ENCODE data around the gene GRM8.

DNA sequence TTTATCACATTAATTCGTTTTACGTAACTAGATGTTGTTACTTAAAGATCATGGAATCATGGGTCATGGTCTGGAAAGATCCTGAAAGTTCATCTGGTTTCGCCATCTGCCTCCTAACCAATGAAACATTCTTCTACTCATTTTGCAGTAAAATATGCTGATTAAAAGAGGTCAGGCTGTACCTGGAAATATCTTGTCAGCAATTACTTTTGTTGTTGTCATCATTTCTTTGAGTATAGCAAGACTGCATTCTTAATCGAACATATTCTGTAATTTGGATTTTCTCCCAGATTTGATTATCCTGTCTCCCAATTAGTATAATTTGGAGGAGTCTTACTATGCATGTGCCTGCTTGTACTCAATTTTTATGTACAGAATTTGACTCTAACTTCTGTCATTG lies 833.7 kb downstream of the GRM8 start:
- TF ChIP-seq, protein P1, sequence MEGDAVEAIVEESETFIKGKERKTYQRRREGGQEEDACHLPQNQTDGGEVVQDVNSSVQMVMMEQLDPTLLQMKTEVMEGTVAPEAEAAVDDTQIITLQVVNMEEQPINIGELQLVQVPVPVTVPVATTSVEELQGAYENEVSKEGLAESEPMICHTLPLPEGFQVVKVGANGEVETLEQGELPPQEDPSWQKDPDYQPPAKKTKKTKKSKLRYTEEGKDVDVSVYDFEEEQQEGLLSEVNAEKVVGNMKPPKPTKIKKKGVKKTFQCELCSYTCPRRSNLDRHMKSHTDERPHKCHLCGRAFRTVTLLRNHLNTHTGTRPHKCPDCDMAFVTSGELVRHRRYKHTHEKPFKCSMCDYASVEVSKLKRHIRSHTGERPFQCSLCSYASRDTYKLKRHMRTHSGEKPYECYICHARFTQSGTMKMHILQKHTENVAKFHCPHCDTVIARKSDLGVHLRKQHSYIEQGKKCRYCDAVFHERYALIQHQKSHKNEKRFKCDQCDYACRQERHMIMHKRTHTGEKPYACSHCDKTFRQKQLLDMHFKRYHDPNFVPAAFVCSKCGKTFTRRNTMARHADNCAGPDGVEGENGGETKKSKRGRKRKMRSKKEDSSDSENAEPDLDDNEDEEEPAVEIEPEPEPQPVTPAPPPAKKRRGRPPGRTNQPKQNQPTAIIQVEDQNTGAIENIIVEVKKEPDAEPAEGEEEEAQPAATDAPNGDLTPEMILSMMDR (IDR thresholded peaks at IDR 0.05) = no peak
- no peak for TF ChIP-seq PHF8 (IDR thresholded peaks at IDR 0.05; ENCODE audit: borderline replicate concordance, low read depth)
- no peak for TF ChIP-seq EP300 (IDR thresholded peaks at IDR 0.05)
- TF ChIP-seq HDAC2 (IDR thresholded peaks at IDR 0.05) = no peak
- TF ChIP-seq CHD4 (IDR thresholded peaks at IDR 0.05; ENCODE audit: borderline replicate concordance) = no peak
- TF ChIP-seq, protein P2, sequence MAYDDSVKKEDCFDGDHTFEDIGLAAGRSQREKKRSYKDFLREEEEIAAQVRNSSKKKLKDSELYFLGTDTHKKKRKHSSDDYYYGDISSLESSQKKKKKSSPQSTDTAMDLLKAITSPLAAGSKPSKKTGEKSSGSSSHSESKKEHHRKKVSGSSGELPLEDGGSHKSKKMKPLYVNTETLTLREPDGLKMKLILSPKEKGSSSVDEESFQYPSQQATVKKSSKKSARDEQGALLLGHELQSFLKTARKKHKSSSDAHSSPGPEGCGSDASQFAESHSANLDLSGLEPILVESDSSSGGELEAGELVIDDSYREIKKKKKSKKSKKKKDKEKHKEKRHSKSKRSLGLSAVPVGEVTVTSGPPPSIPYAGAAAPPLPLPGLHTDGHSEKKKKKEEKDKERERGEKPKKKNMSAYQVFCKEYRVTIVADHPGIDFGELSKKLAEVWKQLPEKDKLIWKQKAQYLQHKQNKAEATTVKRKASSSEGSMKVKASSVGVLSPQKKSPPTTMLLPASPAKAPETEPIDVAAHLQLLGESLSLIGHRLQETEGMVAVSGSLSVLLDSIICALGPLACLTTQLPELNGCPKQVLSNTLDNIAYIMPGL (CRISPR knock-in tag; IDR thresholded peaks at IDR 0.05; ENCODE audit: borderline replicate concordance) = no peak
- TF ChIP-seq MYC (IDR thresholded peaks at IDR 0.05; ENCODE audit: borderline replicate concordance, low read length) = no peak
- no peak for TF ChIP-seq POLR2A (IDR thresholded peaks at IDR 0.05; ENCODE audit: low read length)
- no peak for TF ChIP-seq ESRRA (IDR thresholded peaks at IDR 0.05; ENCODE audit: borderline replicate concordance, low read length)
- TF ChIP-seq KDM5A (IDR thresholded peaks at IDR 0.05) = no peak
- TF ChIP-seq, protein P3, sequence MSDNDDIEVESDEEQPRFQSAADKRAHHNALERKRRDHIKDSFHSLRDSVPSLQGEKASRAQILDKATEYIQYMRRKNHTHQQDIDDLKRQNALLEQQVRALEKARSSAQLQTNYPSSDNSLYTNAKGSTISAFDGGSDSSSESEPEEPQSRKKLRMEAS (IDR thresholded peaks at IDR 0.05) = no peak
- TF ChIP-seq RCOR1 (IDR thresholded peaks at IDR 0.05; ENCODE audit: low read depth, low read length) = no peak
- TF ChIP-seq JUNB (IDR thresholded peaks at IDR 0.05) = no peak
